Pons (tissue), 1 donor: Measurements from ENCODE around the gene CARS1.

Experiments
- DNase-seq: peaks from one replicate; pipeline ENCODE4 v3.0.0-alpha.2; 2016; ENCODE audit warnings: low spot score

The CARS1 gene

DNA sequence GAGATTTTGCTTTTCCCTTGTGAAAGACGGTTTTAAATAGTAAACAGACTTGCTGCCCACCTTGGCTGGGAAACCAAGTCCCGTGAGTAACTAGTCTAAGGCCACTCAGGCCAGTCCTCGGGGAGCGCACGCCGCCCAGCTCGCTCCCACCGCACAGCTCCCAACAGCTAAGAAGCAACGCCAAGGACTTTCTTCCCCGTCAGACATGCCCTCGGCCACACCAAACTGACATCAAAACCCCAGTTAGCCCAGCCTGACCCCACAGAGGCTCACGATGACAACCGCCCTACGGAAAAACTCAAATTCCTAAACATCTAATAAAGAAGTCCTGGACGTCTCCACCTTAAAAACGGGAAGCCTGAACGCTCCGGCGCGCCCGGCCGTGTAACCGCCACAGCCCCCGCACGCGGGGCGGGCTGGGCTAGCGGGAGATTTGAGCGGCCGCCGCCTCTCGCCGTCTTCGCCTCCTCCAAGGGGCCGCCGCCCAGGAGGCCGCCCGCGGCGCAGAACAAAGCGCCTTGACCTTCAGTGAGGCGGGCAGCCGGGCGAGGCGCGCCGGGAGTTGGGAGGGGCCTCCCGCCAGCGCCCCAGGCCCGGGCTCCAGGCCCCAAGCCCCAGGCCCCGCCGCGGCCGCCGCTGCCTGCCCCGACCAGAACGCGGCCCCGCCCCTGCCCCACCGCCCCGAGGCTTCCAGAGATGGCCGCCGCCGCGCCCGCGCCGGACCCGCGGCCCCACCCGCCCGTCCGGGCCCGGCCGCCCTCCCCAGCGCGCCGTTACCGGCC is 65.6 kb downstream of the CARS1 start:
- DNase-seq: no peak

DNA sequence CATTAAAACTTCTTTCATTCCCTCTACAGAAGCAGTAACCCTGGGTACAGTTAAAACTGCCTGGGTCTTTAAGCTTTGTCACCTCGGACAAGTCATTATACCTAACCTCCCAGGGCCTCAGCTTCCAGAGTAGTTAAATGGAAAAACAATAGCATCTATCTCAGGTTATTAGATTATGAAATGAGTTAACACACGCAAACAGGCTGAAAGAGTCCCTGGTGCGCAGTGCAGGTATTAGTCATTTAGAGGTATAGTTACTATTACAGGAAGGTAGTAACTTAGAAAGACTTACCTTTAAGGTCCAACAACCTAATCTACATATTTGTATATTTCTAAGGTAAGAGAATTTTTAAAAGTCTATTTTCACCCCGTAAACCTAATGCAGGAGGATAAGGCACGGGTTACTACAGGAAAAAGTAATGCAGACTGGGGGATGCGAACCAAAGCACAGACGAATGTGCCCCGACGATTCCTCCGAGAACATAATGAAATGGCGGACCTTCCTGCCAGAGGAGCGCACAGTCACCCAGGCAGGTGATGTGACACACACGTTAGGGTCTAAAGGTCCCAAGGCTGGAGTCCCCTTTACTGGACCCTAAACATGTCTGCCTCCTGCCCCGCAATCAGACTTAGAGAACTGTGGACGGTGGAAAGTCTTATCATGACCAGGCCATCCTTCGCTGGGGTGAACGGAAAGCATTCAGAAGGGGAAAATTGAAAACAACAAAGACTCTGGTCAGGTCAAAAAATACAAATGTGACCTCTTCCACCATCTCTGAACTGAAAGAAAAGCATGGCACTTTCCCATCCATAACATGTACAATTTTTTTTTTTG is 66.4 kb downstream of the CARS1 start:
- no peak for DNase-seq

DNA sequence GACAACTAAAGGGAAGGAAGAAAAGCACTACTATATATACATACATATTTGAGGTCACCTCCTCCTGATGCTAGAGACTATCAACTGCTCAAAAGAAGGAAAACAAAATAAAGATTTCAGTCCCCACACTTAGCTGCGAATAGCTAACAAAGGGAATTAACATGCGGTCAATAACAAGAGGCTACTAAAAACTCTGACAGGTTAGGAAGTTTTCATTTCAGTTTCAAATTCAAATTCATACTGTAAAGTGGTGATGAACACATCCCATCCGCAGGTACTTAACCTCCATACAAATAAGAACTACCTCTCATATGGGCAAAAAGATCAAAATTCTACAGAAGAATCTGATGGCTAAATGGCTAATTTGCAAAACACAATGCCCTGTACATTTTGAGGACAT is 67.7 kb downstream of the CARS1 start:
- no peak for DNase-seq

DNA sequence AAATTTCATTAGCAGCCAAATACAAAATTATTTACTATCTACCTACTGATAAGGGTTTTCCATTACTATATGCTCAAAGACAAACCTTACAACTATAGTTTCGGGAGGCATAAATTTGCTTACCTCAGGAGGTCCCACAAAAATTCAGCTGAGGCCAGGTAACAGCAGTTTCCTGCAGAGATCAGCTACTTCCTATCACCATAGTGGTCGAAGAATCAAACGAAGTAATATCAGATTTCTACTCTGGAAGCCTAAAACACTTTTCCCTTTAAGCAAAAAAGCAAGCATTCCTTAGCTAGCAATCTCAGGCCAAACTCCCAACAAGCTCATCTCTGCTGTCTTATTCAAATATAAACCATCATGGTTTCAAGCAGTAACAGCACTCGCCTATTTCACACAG is 68.2 kb downstream of the CARS1 start:
- DNase-seq: no peak

DNA sequence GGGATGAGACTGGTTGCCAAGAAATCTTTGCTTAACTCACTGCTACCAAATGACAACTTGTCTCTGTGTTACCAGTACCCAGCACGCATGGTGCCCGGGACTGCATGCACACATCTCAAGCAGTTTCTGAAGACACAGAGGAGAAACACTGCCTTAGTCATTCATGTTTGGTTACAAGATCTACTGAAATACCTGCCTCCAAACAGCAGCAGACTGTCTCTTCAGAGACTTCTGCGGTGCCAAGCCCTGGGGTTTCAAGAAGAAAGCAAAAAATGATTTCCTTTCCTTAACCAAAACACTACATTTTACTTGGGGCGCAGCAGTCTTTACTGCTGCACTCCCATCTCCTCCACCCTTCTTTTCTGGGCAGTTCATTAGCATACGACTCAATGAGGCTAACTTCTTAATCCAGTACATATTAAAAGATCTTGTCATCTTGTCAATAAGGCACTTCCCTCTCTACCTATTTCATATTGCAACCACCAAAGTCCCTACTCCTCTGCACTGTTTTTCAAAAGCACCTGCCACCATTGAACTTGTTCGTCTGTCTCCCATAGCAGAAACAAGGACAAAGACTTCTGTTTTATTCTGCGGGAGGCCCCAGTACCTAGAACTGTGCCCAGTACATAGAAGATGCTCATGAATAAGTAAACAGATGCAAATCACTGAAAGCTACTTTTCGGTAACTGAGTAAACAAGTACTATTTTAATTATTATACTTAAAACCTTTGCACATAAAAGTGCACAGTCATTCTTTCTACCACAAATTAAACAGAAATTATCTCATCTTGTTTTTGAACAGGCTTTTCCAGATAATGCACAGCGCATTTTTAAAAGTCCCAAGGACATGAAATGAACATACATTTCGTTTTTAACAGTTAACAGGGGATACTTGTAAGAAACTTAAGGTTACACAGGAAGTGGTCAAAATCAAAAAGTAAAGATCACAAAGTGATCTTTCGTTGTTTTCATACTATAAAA is 69.1 kb downstream of the CARS1 start:
- DNase-seq: peak; percentile 56

DNA sequence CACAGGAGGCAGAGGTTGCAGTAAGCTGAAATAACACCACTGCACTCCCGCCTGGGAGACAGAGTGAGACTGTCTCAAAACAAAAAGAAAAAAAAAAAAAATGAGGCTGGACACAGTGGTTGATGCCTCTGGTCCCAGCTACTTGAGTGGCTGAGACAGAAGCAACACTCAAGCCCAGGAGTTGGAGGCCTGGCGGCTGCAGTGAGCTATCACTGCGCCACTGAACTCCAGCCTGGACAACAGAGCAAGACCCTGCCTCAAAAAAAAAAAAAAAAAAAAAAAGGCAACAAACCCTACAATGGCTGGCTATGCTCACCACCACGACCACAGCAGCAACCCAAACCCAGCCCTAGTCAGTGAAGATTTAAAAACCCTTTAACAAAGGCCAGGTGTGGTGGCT is 73.3 kb downstream of the CARS1 start:
- DNase-seq: no peak

DNA sequence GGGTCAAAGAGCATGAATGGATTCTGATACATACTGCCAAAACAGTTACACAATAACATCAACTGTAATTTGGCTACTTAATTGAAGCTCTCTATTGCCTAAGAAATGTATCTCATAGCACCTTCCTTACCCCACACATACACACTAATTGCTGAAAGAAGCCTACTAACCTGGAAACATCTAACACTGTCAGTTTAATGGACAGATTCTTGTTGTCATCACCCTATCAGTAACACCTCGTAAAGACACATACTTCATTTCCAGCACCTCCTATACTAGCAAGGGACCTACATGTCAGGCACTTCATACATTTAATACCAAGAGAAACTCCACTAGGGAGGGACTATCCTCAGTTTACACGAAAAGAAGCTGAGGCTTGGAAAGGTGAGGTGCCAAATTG is 75.0 kb downstream of the CARS1 start:
- DNase-seq: no peak

DNA sequence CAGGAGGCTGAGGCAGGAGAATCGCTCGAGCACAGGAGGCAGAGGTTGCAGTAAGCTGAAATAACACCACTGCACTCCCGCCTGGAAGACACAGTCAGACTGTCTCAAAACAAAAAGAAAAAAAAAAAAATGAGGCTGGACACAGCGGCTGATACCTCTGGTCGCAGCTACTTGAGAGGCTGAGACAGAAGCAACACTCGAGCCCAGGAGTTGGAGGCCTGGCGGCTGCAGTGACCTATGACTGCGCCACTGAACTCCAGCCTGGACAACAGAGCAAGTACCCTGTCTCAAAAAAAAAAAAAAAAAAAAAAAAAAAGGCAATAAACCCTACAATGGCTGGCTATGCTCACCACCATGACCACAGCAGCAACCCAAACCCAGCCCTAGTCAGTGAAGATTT is 76.1 kb downstream of the CARS1 start:
- no peak for DNase-seq

DNA sequence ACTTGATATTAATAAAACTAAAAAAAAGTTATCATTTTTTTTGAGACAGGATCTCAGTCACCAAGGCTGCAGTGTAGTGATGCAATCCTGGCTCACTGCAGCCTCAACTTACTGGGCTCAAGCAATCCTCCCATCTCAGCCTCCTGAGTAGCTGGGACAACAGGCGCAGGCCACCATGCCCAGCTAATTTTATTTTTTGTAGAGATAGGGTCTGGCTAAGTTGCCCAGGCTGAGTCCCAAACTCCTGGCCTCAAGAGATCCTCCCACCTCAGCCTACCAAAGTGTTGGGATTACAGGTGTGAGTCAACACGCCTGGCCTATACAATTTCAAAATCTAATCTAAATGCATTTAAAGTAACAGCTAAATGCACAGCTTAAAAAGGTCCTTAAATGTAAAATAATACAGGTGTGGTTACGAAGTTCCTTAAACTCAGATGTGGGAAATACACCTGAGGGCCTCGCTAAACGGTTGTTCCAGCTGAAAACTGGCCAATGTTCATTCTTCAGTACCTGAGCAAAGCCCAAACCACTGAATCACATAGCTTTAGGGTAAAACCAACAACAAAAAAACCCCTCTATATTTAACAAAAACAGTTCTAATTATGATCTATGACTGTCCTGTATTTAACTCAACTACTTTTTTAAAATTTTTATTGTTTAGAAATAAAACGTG is 76.9 kb downstream of the CARS1 start:
- DNase-seq: no peak

DNA sequence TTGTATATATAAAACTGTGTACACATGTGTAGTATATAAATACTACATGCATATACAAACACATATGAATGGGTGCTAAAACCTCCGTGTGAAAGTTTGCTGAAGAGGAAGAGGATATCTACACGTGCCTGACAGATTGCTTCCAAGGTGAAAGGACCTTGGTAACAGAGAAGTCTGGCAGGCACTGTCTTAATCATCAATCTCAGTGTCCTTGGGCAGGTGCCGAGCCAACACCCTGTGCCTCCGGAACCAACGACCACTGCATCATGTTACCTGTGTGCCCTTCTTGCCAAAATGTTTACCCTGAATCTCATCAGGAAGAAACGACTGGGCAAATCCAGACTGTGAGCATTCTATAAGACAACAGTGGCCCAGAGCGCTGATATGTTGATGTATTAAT is 80.1 kb downstream of the CARS1 start:
- no peak for DNase-seq

DNA sequence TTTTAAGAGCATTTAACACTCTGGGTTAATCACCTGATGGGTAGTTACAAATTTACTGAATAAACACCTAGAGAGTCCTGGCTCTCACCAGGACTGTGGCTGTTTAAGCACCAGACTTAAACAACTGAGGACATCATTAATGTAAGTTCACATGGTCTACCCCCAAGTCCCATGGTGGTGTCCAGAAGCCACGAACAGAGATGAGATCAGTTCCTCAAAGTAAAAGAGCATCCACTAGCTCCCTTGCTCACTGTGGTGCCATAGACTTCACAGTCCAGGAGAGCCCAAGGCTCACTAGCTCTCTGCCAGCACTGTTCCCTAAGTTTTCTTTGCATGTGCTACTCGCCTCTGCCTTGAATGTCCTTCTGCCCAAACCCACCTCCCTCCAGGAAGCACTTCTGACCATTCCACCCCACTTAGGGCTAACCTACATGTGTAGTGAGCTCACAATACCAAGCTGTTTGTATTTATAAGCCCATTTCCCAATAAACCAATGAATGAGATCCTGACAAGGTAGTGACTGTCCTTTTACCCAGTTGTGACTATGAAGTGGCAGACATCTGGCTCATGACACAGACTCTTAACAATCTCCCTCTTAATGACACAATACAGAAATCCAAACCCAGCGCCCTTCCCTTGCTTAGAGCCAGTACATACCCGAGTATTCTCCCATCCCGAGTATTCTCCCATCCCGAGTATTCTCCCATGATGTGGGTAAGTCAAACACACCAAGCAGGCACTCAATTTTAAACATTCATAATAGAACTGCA is 80.7 kb downstream of the CARS1 start:
- no peak for DNase-seq

DNA sequence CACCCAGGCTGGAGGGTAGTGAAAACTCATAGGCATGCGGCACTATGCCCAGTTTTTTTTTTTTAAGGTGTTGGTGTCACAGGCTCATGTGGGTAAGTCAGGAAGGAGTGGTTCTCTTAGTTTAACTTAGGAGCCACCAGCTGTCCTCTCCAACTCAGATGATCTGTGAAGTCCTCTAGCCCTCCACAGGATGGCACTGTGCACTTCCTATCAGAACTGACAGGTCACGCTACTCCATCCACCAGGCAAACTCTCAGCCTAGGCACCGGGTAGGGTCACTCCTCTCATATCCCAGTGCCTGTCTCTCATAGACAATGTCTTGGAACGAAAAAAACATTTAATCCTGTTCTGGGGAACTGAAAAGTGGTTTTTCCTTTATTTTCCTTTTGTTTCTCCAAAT is 81.6 kb downstream of the CARS1 start:
- peak; percentile 89 for DNase-seq

DNA sequence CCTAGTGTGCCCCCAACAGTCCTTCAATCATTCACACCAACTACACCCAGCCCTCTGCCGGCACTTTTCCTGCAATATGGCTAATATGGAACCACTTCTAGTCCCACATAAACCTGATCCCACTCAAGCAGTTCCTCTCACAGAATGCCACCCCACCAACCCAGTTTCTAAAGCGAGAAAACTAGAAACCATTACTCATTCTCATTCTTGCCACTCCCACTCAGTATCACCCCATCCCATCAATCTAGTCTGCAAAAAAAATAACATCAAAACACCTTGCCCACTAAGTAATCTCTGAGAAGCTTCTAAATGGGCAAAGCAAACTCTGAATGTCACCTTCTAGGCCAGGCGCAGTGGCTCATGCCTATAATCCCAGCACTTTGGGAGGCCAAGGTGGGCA is 83.0 kb downstream of the CARS1 start:
- DNase-seq: no peak

DNA sequence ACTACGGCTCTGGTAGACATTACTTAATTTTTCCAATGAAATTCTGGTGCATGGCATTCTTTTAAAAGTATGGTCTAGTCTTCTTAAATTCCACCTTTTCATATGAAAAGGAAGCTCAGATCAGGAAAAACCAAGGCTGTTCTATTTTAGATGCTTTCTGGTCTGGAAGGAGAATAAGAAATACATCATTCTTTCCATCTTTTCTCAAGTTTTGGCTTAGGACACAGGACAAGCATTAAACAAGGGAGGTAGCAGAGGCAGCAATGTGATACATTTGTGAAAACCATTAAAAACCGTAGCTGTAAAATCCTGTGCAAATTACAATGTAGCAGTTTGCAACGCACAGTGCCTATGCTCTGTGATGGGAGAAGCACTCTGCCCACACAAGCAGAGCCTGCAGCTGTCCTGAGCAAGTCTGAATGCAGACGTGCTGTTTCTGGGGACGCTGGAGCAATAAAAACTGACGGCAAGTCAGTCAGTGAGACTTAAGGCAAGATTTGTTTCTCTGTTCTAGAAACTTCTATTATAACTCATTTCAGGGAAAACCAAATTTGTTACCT is 88.8 kb downstream of the CARS1 start:
- DNase-seq: no peak

DNA sequence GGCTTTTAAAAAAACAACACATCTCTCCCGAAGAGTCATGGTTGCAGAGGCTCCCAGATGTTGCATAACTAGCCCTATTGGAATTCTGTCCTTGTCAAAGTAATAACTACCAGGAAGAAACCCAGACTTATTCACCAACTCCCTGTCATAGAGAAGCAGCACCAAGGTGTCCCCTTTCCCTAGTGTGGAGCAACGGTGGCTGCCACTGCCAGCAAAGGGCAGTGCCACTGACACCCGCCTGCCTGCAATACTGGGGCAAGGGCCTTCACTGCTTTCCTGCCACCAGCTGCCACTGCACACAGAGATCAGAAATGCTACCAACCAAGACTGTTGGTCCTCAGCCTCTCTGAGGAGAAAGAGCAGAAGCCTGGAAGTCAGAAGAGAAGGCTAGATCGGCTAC is 92.4 kb downstream of the CARS1 start:
- no peak for DNase-seq

DNA sequence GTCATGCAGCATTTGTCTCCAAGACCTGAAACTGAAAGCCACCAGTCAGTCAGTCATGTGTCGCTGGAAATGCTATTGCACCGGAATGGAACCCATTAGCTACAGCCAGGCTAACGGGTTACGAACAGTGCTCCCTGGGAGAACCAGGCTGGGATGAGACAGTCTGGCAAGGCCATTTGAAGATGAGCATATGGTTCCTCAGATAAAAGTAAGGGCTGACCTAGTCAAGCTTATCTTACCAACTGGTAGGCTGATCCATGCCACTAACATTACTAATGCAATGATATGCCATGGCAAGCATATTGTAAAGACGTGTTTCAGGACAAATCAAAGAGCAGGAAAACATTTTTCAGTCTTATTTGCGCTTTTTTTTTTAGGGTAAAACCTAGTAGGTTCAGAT is 93.5 kb downstream of the CARS1 start:
- no peak for DNase-seq

DNA sequence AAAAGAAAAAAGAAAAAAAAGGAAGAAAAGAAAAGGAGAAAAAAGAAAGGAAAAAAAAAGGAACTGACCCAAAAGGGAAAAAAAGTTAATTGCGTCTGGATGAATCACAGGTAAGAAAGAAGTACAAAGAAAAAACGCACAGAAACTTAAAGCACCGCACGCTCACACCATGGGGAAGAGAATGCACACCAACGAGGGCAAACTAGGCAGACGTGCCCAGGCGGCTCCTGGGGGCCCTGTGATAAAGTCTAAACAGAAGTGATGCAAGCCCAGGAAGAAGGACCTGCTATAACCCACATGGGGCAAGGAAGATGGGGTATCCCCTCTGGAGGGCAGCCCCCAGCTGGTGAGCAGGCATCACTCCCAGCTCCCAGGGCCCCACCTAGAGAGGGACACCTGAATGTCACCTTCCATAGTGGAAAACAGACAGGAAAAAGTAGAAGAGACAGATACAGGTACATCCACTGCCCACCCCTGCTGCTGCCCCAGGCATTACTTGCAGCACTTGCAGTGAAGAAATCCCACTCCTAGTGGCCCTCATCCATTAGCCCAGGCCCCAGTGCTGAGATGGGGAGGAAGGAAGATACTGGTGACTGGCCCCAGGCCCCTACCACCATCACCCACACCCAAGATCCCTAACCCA is 94.0 kb downstream of the CARS1 start:
- no peak for DNase-seq

DNA sequence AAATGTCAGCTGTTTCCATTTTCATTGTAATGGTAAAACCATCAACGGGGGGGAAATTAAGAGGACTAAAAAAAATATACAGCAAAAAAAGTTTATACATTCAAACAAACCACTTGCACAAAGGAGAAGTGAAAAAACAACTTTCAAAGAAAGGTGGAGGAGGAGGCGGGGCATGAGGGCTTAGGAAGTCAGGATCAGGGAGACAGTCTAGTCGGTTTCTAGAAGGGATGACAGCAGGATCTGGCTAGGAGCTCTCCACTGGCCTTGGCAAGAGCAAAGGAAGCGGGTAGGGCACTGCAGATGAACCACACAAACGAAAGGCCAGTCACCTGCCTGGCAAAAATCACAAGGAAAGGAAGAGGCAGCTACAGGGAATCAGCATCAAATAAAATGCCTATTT is 96.1 kb downstream of the CARS1 start:
- no peak for DNase-seq

DNA sequence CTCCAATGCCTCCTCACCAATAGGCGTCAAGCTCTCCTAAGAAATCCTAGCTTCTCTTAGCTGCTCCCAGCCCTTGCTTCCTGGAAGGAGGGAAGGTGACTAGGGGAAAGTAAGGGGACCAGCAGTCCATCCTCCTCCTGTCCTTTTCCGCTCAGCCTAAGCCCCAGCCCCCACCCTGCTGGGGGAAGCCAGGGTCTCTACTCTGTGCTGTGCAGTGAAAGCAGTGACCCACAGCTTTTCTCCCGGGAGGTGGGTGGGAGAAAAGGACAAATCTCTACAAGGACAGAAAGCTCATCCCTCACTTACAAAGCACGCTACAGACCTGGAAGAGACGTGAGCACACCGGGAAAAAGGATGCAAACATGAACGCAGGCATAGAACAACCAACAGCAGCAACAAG is 97.1 kb downstream of the CARS1 start:
- no peak for DNase-seq

DNA sequence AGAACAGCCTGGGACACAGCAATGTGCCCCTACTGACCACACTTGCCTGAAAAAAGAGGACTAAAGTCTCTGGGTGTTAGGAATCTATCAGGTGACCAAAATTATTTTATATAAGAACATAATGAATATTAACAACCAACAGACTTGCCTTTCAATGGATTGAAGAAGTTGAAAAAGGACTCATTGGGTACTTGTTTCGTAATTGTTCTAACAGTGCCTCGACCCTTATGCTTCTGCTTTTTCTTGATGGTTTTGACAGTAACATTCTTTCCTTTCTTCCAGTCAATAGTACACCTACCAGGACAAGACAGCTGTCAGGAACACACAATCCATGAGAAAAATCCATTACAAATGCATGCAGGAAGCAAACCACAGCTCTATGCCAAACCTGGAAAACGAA is 99.0 kb downstream of the CARS1 start:
- no peak for DNase-seq
